Astrocyte of the cerebellum (primary cell): ENCODE data around the gene ADCY1.

ENCODE experiments used
- DNase-seq: peaks from one replicate; pipeline ENCODE4 v3.0.0-alpha.2; 2011; ENCODE audit warnings: low read depth
- H3K4me3 ChIP-seq: 2 replicates; pipeline ENCODE4 v1.5.1; 2011; ENCODE audit warnings: mild to moderate bottlenecking, low read depth, low read length, moderate library complexity
- in situ Hi-C: cut with HindIII; loops from 2 replicates; pipeline ENCODE4 v1.10.0; 2017; ENCODE audit warnings: low sequenced_read_pairs
- TF ChIP-seq, protein P1 (sequence below): IDR thresholded peaks from 2 replicates; pipeline ENCODE4 v1.5.1; 2012; ENCODE audit warnings: low read length, low read depth, moderate library complexity, mild to moderate bottlenecking; ENCODE audit errors: missing control alignments

Gene ADCY1

DNA sequence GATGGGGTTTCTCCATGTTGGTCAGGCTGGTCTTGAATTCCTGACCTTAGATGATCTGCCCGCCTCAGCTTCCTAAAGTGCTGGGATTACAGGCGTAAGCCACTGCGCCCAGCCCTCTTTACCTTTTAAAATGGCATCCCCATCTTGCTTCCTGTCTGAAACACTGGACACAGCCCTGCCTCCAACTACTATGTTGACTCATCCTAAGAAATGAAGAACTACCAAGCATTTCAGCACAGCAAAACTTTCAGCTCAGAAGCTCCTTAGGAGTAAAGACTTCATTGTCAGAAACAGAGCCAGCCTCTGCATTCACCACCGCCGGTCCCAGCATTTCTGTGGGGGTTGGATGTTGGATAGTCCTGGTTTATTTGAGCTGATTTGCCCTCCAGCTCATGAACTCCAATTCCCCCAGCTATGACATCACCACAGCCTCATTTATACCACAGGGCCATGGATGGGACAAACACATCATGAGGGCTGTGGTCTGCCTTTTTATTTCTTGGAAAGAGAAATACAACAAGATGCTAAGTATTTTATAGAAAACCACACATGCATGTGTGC lies 123.5 kb downstream of the ADCY1 start:
- DNase-seq: peak; percentile 3
- H3K4me3 ChIP-seq: no peak overlapping the region
- TF ChIP-seq, protein P1, sequence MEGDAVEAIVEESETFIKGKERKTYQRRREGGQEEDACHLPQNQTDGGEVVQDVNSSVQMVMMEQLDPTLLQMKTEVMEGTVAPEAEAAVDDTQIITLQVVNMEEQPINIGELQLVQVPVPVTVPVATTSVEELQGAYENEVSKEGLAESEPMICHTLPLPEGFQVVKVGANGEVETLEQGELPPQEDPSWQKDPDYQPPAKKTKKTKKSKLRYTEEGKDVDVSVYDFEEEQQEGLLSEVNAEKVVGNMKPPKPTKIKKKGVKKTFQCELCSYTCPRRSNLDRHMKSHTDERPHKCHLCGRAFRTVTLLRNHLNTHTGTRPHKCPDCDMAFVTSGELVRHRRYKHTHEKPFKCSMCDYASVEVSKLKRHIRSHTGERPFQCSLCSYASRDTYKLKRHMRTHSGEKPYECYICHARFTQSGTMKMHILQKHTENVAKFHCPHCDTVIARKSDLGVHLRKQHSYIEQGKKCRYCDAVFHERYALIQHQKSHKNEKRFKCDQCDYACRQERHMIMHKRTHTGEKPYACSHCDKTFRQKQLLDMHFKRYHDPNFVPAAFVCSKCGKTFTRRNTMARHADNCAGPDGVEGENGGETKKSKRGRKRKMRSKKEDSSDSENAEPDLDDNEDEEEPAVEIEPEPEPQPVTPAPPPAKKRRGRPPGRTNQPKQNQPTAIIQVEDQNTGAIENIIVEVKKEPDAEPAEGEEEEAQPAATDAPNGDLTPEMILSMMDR: no peak
- in situ Hi-C loops: no loop called here

- no peak for DNase-seq
- in situ Hi-C loops: no loop called here
- no peak overlapping the region for H3K4me3 ChIP-seq
- TF ChIP-seq, protein P1: no peak
Measured at GRCh38 chr7:45698303-45699014, 124.3 kb downstream of the ADCY1 start.

DNA sequence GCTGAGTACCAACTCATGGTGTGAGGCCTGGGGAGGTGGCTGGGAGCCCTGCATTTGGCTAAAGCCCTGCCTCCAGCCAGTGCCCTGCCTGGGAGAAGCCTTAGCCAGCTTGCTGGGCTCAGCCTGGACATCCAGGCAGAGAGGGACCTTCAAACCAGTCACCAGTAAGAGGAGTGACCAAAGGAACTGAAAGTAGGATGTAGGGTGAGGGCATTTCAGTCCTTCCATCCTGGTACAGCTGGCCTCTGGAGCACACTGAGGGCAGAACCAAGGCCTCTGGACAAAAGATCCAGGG lies 124.8 kb downstream of the ADCY1 start:
- no peak for DNase-seq
- in situ Hi-C loops: no loop called here
- TF ChIP-seq, protein P1: no peak
- no peak overlapping the region for H3K4me3 ChIP-seq

- in situ Hi-C loops: no loop called here
- no peak for DNase-seq
Measured at GRCh38 chr7:45699726-45700390, 125.7 kb downstream of the ADCY1 start.

DNA sequence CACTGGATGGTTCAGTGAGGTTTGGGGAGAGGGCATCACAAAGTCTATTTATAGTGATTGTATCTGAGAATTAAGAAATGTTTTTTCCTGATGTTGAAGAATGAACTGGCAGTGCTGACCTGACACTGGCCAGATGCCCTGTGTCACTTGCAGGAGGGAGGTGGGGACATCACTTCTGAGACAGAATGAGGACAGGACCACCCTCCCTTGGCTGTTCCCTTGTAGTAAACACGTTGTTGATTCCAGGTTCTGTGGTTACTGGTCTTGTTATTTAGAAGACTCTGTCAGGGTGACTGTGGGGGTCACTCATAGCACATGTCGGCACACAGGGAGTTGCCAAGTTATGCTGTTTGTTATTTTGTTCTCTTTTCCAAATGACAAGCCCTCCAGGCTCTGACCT lies 126.4 kb downstream of the ADCY1 start:
- H3K4me3 ChIP-seq: no peak overlapping the region
- DNase-seq: no peak
- in situ Hi-C loops: no loop called here
- TF ChIP-seq, protein P1: no peak

More at GRCh38 chr7:45699726-45700390, 125.7 kb downstream of the ADCY1 start:
- H3K4me3 ChIP-seq: no peak overlapping the region
- TF ChIP-seq, protein P1: no peak

DNA sequence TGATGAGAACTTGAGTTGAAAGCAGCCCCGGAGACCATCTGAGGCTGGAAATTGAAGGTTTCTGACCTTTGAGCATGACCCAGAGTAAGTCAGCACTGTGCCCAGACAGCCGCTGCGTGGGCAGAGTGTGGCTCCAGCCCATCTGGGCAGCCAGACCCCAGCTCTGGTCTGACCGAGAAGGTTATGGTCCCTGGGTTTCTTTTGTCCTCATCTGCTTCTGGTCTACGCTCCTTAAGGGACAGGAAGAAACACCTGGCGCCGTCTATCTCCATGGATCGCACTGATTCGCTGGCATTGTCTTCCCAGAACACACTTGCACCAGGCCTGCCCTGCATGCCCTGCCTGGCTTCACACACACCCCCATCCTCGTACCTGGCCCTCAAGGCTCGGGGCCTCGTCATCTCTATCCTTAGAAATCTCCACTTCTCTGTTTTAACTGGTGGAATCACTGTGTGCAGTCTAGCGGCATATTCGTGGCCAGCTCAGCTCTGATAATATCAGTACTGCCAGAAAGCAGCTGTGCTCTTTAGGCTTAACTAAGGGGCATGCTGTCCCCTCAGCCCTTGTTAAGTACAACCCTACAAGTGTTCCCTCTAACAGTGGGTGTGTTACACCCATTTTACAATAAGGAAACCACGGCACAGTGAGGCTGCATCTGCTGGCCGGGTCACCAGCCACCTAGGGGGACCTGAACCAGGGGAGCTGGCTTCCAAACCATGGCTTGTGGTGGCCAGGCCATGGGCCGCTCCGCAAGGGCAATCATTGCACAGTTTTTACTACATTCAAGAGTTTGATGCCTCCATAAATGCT lies 127.7 kb downstream of the ADCY1 start:
- in situ Hi-C loops: no loop called here
- no peak for DNase-seq
- H3K4me3 ChIP-seq: no peak overlapping the region
- TF ChIP-seq, protein P1: no peak
